Endothelial cell of umbilical vein (primary cell): ENCODE measurements around the gene MAGI3. TPM values are rescaled to one million over a fixed set of nuclear protein-coding genes. Genes with fewer than 3 reads are reported as not detected.

Experiments
- BruUV-seq: library from RNA; stranded (reverse); fragments of 400-500 nt; replicated peaks from 2 replicates; lab custom pipeline; 2021; lab: Mats Ljungman, UMichigan
- CTCF ChIA-PET: fragments of 300-600, 350-600 bp; sonication (Branson Sonifier 250); formaldehyde crosslinking; loops from one replicate; lab custom pipeline; 2021; ENCODE audit warnings: antibody characterized with exemption, inconsistent platforms; lab: Charles Lee
- POLR2A ChIA-PET: fragments of 300-600, 350-600 bp; sonication (Branson Sonifier 250); formaldehyde crosslinking; loops from one replicate; lab custom pipeline; 2021; ENCODE audit warnings: antibody characterized with exemption, inconsistent platforms; lab: Charles Lee
- DNase-seq: peaks from one replicate; pipeline ENCODE4 v3.0.0-alpha.2; 2011; ENCODE audit warnings: low read depth, low spot score
- FAIRE-seq: peaks from 2 replicates; lab custom pipeline; 2011; peaks lifted over from hg19 to GRCh38; lab: Jason Lieb, UNC
- H2AFZ ChIP-seq: 2 replicates; pipeline ENCODE4 v1.6.0; 2012; ENCODE audit warnings: low read depth, low read length, control low read depth, inconsistent platforms
- H3K27ac ChIP-seq: 2 replicates; pipeline ENCODE4 v1.5.1; 2011; ENCODE audit warnings: low read depth, mild to moderate bottlenecking, control low read depth, low read length, moderate library complexity; ENCODE audit not compliant: insufficient read depth
- H3K27me3 ChIP-seq, 2 experiments: 2 replicates each; pipeline versions ENCODE4 v1.6.0 to v1.6.1; 2011; ENCODE audit warnings: low read length in 2 of 2, mixed read lengths in 1 of 2; ENCODE audit not compliant: control insufficient read depth in 2 of 2, insufficient read depth in 2 of 2
- H3K36me3 ChIP-seq, 2 experiments: 2 replicates in 1 of 2; 3 replicates in 1 of 2; pipeline ENCODE4 v1.5.1; 2011; ENCODE audit warnings: low read length in 2 of 2, mild to moderate bottlenecking in 1 of 2, moderate library complexity in 1 of 2; ENCODE audit not compliant: control insufficient read depth in 2 of 2, insufficient read depth in 2 of 2; ENCODE audit errors: extremely low read depth in 1 of 2
- H3K4me1 ChIP-seq: 3 replicates; pipeline ENCODE4 v1.5.1; 2011; ENCODE audit warnings: mild to moderate bottlenecking, low read length; ENCODE audit not compliant: control insufficient read depth, insufficient read depth; ENCODE audit errors: extremely low read depth
- H3K4me2 ChIP-seq: 2 replicates; pipeline ENCODE4 v1.6.1; 2011; ENCODE audit warnings: low read length, control low read depth, mixed read lengths; ENCODE audit not compliant: insufficient read depth
- H3K4me3 ChIP-seq, 3 experiments: fragments of 200-600 bp in 1 of 3; sonication (generic), shearing (Covaris generic) in 1 of 3; replicated peaks in 1 of 3; 2 replicates each; pipeline ENCODE4 v1.5.1; 2011 to 2016; ENCODE audit warnings: control low read depth in 3 of 3, low read length in 3 of 3, mild to moderate bottlenecking in 2 of 3, inconsistent platforms in 1 of 3, low read depth in 1 of 3, moderate library complexity in 1 of 3; ENCODE audit not compliant: insufficient read depth in 1 of 3
- H3K79me2 ChIP-seq: 2 replicates; pipeline ENCODE4 v1.6.0; 2012; ENCODE audit warnings: low read length, inconsistent platforms; ENCODE audit not compliant: control insufficient read depth, insufficient read depth
- H3K9ac ChIP-seq: replicated peaks from 2 replicates; pipeline ENCODE3; 2011; ENCODE audit warnings: low read length, control low read depth; ENCODE audit not compliant: insufficient read depth; ENCODE audit errors: extremely low read depth
- H3K9me1 ChIP-seq: replicated peaks from 3 replicates; pipeline ENCODE4 v1.6.0; 2011; ENCODE audit warnings: mild to moderate bottlenecking, low read length; ENCODE audit not compliant: control insufficient read depth, insufficient read depth; ENCODE audit errors: extremely low read depth
- H3K9me3 ChIP-seq: replicated peaks from 2 replicates; pipeline ENCODE4 v1.5.1; 2012; ENCODE audit warnings: low read length, inconsistent platforms; ENCODE audit not compliant: control insufficient read depth, insufficient read depth
- H4K20me1 ChIP-seq: replicated peaks from 2 replicates; pipeline ENCODE3; 2011; ENCODE audit warnings: mild to moderate bottlenecking, low read length; ENCODE audit not compliant: control insufficient read depth, insufficient read depth; ENCODE audit errors: extremely low read depth
- CTCF ChIP-seq, 2 donors: IDR thresholded peaks; 1 replicate in 1 of 2; 2 replicates in 1 of 2; pipeline ENCODE4 v1.5.1; 2011; ENCODE audit warnings: low read length in 2 of 2, mild to moderate bottlenecking in 2 of 2, moderate library complexity in 2 of 2, control low read depth in 1 of 2, inconsistent platforms in 1 of 2, low read depth in 1 of 2; ENCODE audit not compliant: insufficient read depth in 1 of 2; ENCODE audit errors: extremely low read depth in 1 of 2
- EZH2 ChIP-seq: IDR thresholded peaks from 2 replicates; pipeline ENCODE4 v1.6.1; 2012; ENCODE audit warnings: borderline replicate concordance, low read depth, mild to moderate bottlenecking, moderate library complexity, low read length, inconsistent platforms; ENCODE audit not compliant: severe bottlenecking
- FOS ChIP-seq: IDR thresholded peaks from 2 replicates; pipeline ENCODE4 v1.6.1; 2011; ENCODE audit warnings: mild to moderate bottlenecking, low read length, moderate library complexity, borderline replicate concordance; ENCODE audit not compliant: insufficient read depth
- GATA2 ChIP-seq: IDR thresholded peaks from 2 replicates; pipeline ENCODE4 v1.7.0; 2011; ENCODE audit warnings: low read depth, mild to moderate bottlenecking, moderate library complexity, mixed read lengths, low read length; ENCODE audit not compliant: insufficient read length, insufficient read depth
- JUN ChIP-seq: IDR thresholded peaks from 2 replicates; pipeline ENCODE4 v1.6.1; 2011; ENCODE audit warnings: borderline replicate concordance, low read depth; ENCODE audit not compliant: insufficient read length, insufficient read depth
- MAX ChIP-seq: IDR thresholded peaks from 2 replicates; pipeline ENCODE4 v1.6.1; 2011; ENCODE audit not compliant: insufficient read depth, insufficient read length
- MYC ChIP-seq: IDR thresholded peaks from one replicate; pipeline ENCODE4 v1.6.1; 2011; ENCODE audit warnings: mild to moderate bottlenecking, low read depth, low read length
- POLR2A ChIP-seq: IDR thresholded peaks from 2 replicates; pipeline ENCODE4 v1.6.1; 2012; ENCODE audit warnings: low read depth, mild to moderate bottlenecking, control low read depth, low read length
- POLR2AphosphoS5 ChIP-seq: IDR thresholded peaks from 2 replicates; pipeline ENCODE4 v1.6.1; 2012; ENCODE audit warnings: low read depth, mild to moderate bottlenecking, control low read depth, low read length, moderate library complexity; ENCODE audit not compliant: insufficient read depth
- dilution Hi-C: fragments of 300-500 bp; cut with MboI; formaldehyde crosslinking; loops from one replicate; pipeline ENCODE4 v1.15.0; 2019; ENCODE audit warnings: low sequenced_read_pairs; ENCODE audit not compliant: extremely low pct_ligation_motif_present
- intact Hi-C: fragments of 100-400 bp; cut with micrococcal nuclease; formaldehyde crosslinking; loops from one replicate; pipeline ENCODE4 v1.10.0; 2022
- polyA plus RNA-seq, 4 experiments: library from polyadenylated mRNA; depleted of rRNA in 3 of 4; stranded (reverse) in 3 of 4; unstranded in 1 of 4; fragments of >200 nt; gene quantifications; 2 replicates each; pipeline versions ENCODE4 v1.2.1 to v1.2.3, GENCODE V29; 2011 to 2012; ENCODE audit warnings: missing spikeins in 1 of 4
- total RNA-seq: library from RNA; stranded (reverse); gene quantifications from 2 replicates; pipeline ENCODE4 v1.2.3, GENCODE V29; 2021

The MAGI3 gene
- total and polyA plus RNA-seq, 2 donors (not counting 3 experiments of a cell fraction or from before 2014, with no cell fraction given), result 2.8 to 16.1 TPM

- Histone ChIP-seq H3K79me2 (peaks cover 6% of the 10 kb centered on the region), H3K9me1 (no peaks in the 10 kb centered on the region), H3K9ac (no peak overlapping the region), H2AFZ (no peak overlapping the region), H3K4me2 (no peak overlapping the region), H3K4me1 (peaks cover 30% of the 10 kb centered on the region), H3K36me3 (no peaks in the 10 kb centered on the region), H4K20me1 (no peaks in the 10 kb centered on the region), H3K9me3 (no peaks in the 10 kb centered on the region), H3K27me3 (no peaks in the 10 kb centered on the region), H3K27ac (no peak overlapping the region), H3K4me3 (no peak overlapping the region)
- ChIA-PET POLR2A (no interaction called here), CTCF (interaction anchor here (1.1 to 1.2 kb wide), 2 partner anchors 223 to 315 kb away, joined by 3 read pairs; no protein-coding TSS in a partner anchor)
- DNase-seq (no peak), FAIRE-seq (no peak)
- TF ChIP-seq JUN, result no peak
- no peak for TF ChIP-seq MAX
- TF ChIP-seq MYC, result no peak
- TF ChIP-seq EZH2, result no peak
- TF ChIP-seq CTCF (IDR thresholded peaks at IDR 0.05; ENCODE audit: extremely low read depth in 1 of 2, insufficient read depth in 1 of 2, low read depth in 1 of 2, low read length in 2 of 2), result no peak
- no peak for TF ChIP-seq POLR2AphosphoS5
- TF ChIP-seq FOS, result no peak
- TF ChIP-seq POLR2A, result no peak
- TF ChIP-seq GATA2, result no peak
- BruUV-seq, result no TSS peak
- dilution Hi-C loops (no loop called here), intact Hi-C loops (no loop called here)
Measured at GRCh38 chr1:113455374-113455773, 65.1 kb downstream of the MAGI3 start.
